HTR-8/SVneo (cell line): ENCODE results near the gene WIPF2.

Experiments used
- DNase-seq: peaks from one replicate; pipeline ENCODE4 v3.0.0; 2011; ENCODE audit warnings: low spot score, mixed read lengths; ENCODE audit not compliant: insufficient read length
- FAIRE-seq: peaks from 2 replicates; lab custom pipeline; 2011; peaks lifted over from hg19 to GRCh38; lab: Jason Lieb, UNC

Gene WIPF2

DNA sequence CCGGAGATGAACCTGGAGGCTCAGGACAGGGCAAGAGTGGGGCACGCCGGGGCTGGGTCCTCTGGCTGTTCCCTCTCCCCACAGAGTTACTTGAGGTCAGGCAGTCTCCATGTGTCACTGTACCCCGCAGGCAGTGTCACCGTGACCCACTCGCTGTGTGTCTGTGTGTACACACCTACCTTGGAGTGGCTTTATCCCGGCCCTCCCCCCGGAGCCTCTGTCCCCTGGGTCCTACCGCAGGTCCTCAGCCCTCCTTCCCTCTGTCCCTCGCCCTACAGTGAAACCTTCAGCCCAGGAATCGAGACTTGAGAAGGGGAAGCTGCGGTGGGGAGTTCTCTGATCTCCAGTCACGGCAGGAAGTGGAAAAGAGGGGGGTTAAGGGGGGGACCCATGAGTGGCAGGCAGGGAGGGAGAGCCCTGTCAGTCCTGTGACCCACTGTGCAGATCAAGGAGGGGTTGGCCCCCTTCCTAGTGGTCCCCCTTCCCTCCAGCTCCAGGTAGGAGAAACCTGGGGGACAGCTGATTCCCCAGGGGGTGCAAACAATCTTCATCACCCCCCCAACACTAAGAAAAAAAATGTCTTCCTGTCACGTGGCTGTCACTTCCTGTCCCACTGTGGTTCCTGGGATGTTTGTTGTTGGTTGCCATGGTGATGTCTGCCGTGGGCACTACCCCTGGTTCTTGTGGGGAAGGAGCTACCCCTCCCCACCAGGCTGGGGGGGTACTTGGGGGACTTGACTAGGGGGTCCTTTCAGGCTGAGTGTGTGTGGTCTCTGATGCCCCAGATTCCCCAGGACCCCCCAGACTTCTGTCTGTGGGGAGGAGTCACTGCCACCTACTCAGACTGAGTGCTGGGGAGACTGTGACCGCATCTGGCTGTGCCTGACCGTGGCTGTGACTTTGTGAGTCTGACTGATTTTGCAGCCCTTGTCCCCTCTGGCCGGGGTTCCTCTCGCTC, 103.5 kb downstream of the WIPF2 start:
- FAIRE-seq = peak; percentile 87
- peak; percentile 91 for DNase-seq

DNA sequence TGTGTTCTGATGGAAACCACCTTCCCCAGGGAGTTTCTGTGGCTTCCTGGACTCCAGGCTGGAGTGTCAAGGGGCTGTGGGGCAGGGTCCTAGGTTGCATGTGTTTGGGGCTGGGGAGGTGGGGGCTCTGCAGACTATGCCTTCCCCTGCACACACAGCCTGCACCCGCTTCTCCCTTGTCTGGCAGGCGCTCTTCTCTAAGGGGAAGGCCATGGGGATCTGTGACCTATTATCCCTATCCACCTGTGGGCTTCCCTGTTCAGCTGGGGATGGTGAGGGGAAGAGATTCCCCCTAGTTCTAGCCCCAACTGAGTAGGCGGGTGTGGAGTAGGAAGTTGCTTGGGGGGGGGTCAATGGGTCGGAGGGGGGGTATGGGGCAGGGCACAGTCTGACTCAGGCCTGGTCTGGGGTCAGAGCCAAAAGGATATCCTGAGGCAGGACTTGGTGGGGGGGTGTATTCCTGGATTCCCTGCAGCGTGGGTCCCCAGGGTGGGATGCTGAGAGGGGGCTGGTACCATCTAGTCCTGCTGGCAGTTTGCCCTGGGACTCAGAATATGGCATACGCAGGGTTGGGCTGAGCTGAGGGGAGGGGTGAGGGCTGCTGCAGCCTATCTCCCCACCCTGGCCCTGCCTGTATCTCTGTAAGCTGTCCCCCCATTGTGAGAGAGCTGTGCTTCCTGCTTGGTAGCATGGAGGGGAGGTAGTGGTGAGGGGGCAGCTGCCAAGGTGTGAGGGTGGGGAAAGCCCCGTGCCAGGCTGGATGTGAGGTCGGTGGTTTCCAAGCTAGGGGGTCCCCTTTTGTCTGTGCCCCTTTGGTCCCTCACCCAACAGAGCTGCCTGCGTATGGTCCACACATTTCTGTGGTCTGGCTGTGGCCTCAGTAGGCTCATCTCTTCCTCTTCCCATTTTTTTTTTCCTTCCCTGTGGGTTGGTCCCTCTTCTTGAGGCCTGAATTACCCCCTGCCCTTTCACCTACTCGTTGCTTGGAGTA, 104.6 kb downstream of the WIPF2 start:
- FAIRE-seq = no peak
- no peak for DNase-seq

DNA sequence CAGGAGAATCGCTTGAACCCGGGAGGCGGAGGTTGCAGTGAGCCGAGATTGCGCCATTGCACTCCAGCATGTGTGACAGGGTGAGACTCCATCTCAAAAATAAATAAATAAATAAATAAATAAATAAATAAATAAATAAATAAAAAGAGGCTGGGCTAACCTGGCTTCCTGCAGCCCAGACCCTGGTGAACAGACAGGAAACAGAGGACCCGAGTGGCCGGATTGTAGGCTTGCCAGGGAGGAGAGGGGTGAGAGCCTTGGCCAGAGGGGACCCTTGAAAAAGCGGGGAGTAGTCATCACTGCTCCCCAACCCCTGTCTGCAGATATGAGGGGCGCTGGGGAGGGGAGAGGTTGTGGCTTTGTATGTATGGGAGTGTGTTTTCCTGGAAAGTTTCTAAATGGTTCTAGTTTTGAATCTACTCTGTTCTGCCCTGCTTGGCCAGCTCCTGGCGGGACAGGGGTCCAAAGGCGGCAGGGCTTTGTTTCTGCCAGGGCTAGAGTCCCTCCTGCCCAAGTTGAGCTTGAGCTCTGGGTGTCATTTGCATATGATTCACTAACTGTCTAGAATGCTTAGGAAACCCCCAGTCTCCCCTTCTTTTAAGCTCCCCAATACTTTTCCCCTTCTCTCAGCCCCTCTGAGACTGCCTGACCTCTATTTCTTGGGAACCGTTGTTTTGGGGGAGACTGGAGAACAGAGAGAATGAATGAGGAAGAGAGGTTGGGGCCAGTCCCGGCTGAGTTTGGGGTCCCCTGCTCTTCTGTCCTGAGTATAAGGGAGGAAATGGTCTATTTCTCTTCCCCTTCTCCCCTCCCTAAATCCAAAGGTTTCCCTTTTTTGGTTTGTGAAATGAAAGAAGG, 106.3 kb downstream of the WIPF2 start:
- no peak for FAIRE-seq
- no peak for DNase-seq

DNA sequence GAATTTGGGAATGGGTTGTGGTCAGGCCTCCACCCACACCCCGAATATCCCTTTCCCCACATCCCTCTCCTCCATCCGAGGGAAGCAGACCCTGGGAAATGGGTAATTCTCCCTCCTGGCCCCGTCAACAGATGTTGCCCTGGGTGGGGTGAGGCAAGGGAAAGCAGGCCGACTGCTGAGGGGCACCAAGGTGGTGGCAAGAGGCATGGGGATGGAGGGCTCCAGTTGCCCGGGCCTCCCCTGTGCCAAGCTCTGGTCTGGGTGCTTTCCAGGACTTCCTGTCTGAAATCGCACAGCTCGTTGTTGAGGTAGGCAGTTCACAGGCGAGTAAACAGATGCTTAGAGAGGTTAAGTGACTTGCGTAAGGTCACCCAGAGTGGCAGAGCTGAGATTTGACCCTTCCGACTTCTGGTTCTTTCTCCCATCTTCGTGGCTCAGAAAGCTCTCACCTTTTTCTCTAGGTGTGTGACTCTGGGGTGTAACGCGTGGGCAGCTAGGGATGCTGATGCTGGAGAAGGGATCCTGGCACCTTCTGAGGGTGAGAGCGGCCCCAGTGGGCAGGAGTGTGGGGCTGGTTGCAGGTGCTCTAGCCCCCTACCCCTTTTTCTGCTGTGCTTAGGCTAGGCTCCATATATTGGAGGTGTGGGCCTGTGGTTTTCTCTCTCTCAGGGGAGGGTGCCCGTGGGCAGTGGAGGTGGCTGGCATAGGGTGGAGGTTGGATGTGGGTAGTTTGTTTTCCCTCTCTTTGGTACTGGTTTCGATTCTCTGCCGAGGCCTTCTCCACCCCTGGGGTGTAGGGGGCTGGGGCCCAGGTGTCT, 107.1 kb downstream of the WIPF2 start:
- DNase-seq = no peak

DNA sequence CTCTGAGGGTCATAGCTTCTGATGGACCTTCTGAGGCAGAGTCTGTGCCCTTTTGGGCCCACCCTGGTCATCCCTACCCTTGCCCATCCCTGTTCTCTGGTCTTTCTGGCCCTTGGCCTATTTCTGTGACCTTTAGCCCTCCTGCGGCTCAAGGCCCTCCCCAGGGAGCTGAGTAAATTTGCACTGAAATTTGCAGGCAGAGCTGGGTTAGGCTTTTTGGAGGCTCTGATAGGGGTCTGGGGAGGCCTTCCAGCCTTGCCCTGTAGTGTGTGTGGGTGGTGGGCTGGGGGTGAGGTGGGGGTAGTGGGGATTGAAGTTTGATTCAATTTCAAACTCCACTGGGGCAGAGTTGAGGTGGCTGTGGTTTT, 107.7 kb downstream of the WIPF2 start:
- no peak for FAIRE-seq
- no peak for DNase-seq

More for the DNA sequence above, 107.1 kb downstream of the WIPF2 start:
- FAIRE-seq = no peak

DNA sequence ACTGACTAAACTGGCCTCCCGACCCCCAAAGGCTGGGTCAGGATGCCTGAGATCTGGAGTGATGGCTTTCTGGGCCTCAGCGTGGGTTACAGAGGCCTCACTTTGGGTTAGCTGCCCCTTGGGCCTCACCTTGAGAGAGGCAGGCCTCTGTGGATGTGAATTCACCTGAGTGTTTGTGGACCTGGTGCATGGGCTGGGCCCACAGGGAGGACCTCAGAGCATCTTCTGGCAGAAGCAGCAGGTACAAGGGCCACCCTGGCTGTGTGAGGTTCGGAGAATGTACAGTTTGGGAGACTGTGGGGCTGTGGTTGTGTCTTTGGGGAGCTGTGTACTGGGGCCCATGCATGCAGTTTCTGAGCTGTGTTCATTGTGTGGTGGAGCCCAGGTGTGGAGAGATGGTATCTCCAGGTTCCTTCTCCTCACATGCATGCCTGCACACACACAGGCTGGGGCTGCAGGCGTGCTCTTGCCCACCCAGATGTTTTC, 108.2 kb downstream of the WIPF2 start:
- DNase-seq (no peak), FAIRE-seq (no peak)

DNA sequence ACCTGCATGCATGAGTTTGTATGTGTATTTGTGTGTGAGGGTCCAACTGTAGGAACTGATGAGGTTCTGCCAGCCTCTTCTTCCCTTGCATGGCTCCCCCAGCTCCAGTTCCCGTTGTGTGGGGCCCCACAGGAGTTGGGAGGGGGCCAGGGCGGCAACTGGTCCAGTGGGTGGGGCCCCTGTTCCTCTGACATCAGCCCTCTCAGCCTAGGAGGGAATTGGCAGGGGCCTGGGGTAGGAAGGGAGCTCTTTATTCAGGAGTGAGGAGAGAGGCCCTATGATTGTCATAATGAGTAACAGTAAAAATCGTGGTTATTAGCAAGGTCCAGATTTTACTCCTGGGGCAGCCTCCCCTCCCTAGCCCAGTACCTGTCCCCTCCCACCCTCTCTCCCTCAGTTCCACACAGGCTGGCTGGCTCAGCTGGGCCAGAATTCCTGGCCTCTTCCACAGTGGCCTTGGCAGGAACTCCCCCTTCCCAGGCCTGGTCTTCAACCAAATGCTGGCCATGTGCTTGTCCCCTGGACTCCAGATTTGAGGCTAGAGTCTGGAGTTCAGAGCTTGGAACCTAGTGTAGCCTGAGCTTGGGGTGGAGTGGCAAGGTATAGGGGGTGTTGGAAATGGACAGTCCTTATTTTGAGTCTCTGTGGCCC, 108.8 kb downstream of the WIPF2 start:
- FAIRE-seq (no peak), DNase-seq (no peak)

DNA sequence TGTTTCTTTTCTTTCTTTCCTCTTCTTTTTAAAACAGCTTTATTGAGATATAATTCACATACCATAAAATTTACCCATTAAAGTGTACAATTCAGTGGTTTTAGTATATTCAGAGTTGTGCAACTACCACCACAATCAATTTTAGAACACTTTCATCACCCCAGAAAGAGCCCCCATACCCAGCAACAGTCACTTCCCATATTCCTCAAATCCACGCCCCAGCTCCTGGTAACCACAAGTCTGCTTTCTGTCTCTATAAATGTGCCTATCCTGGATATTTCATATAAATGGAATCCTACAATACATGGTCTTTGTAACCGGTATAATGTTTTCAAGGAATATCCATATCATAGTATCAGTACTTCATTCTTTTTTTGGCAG, 109.3 kb downstream of the WIPF2 start:
- FAIRE-seq = no peak

DNA sequence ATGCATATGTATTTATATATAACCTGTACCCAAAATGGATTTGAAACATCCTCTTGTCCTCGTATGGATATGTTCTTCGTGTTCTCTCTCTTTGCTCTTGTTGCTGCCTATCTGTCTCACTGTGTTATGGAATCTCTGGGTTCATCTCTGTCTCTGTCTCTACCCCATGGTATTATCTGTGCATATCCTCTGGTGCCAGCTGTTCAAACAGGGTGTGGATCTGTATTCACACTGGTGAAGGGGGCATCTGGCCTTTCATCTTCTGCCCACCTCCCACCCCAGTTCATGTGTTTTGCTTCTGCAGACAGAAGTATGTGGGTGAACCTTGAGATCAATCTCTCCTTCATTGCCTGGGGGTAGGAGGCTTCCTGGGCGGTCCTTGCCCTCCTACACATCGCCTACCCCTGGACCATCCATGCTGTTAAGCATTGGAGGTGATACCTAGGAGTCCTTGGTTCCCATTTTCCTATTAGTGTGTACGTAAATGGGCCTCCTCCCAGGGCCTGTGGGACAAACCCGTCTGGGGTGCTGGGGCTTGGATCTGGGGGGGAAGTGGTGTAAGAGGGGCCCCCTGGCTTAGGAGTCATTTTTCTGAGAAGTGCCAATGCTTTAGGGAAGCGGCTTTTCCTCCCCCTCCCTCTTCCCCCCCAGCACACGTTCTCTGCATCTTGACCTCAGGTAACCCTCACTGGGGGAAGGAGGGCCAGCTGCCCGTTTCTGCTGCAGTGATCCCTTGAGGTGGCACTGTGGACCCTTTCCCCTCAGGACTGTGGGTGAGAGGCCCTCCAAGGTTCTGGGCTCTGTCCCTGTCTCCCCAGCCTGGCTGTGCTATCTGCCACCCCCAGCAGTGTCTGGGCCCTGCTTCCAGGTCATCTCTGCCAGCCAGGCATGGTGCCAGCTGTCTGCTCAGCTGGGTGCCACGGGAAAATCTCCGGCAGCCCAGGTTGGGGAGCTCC, 111.0 kb downstream of the WIPF2 start:
- FAIRE-seq = peak; percentile 65

More for the DNA sequence above, 109.3 kb downstream of the WIPF2 start:
- DNase-seq = no peak

DNA sequence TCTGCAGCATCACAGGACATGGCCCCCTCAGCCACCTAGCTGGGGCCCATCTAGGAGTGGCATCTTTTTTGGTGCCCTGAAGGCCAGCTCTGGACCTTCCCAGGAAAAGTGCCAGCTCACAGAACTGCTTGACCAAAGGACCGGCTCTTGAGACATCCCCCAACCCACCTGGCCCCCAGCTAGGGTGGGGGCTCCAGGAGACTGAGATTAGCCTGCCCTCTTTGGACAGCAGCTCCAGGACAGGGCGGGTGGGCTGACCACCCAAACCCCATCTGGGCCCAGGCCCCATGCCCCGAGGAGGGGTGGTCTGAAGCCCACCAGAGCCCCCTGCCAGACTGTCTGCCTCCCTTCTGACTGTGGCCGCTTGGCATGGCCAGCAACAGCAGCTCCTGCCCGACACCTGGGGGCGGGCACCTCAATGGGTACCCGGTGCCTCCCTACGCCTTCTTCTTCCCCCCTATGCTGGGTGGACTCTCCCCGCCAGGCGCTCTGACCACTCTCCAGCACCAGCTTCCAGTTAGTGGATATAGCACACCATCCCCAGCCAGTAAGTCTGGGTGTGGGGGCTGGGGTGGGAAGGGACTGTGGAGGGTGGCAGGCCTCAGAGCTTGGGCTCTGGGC, 111.9 kb downstream of the WIPF2 start:
- DNase-seq (no peak), FAIRE-seq (no peak)

More for the DNA sequence above, 111.0 kb downstream of the WIPF2 start:
- DNase-seq = no peak

DNA sequence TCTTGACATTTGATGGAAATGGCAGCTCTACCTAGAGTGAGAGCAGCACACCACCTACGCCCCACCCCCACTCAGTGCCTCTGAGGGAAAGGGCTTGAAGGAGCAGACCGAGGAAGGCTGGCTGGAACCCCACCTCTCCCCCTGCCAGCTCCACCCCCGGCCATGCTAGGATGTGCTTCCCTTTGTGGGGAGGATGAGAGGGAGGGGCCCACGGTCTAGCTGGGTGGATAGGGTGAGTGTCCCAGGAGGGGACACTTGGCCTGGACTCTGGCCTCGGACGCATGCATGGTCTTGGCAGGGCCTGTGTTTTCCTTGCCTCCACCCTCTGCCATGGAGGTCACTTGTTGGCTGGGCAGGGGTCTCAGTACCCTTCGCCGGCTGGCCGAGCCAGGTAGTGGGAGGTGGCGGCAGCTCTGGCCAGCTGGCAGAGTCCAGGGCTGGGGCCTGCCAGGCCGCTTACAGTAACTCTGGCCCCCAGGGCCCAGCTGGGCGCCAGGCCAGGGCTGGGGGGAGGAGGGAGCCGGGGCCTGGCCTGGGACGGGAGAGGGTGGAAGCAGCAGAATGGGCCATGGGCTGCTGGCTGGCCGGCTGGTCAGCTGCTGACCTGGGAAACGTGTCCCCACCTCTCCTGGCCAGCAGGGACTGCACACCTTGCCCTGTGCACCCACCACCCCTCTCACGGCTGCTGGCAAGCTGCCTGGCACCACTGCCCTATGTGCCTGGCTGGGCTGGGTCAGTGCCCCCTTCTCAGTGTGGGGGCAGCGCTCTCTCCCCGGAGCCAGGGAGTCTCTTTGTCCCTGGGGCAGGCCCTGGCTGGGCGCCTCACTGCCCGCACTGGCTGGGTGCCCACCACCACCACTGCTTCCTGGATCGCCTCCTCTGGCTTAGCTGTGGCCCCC, 112.9 kb downstream of the WIPF2 start:
- no peak for FAIRE-seq
- no peak for DNase-seq
